Mucosa of stomach (tissue), 1 donor: Measurements from ENCODE around the gene BCL7A.

Source experiments
- H3K27me3 ChIP-seq: one replicate; pipeline ENCODE4 v1.7.0; 2013; ENCODE audit warnings: mild to moderate bottlenecking, low read length; ENCODE audit not compliant: control insufficient read depth, insufficient read depth
- H3K36me3 ChIP-seq: one replicate; pipeline ENCODE4 v1.7.0; 2013; ENCODE audit warnings: low read length; ENCODE audit not compliant: control insufficient read depth, insufficient read depth
- H3K4me1 ChIP-seq: one replicate; pipeline ENCODE4 v1.7.0; 2013; ENCODE audit warnings: mild to moderate bottlenecking, low read length; ENCODE audit not compliant: control insufficient read depth, insufficient read depth
- H3K4me3 ChIP-seq: one replicate; pipeline ENCODE4 v1.7.0; 2013; ENCODE audit warnings: low read length
- H3K9ac ChIP-seq: one replicate; pipeline ENCODE4 v1.7.0; 2013; ENCODE audit warnings: mild to moderate bottlenecking, low read length, moderate library complexity
- H3K9me3 ChIP-seq: one replicate; pipeline ENCODE4 v1.7.0; 2013; ENCODE audit warnings: mild to moderate bottlenecking, low read length, moderate library complexity; ENCODE audit not compliant: control insufficient read depth
- donor health status: Pancreatic carcinoma.

BCL7A gene

GRCh38 chr12:122088179-122088810 lies 66.6 kb downstream of the BCL7A start:
- Histone ChIP-seq H3K9me3 (no peaks in the 10 kb centered on the region), H3K4me1 (peaks cover 64% of the 10 kb centered on the region), H3K36me3 (no peaks in the 10 kb centered on the region), H3K4me3 (no peak overlapping the region), H3K9ac (peak overlapping the region; percentile 8), H3K27me3 (no peaks in the 10 kb centered on the region)

GRCh38 chr12:122089077-122089476 lies 67.4 kb downstream of the BCL7A start:
- Histone ChIP-seq H3K9me3 (no peaks in the 10 kb centered on the region), H3K4me1 (peaks cover 71% of the 10 kb centered on the region), H3K36me3 (no peaks in the 10 kb centered on the region), H3K27me3 (no peaks in the 10 kb centered on the region), H3K9ac (no peak overlapping the region), H3K4me3 (no peak overlapping the region)

GRCh38 chr12:122090759-122091515 lies 69.3 kb downstream of the BCL7A start:
- H3K36me3 ChIP-seq, result no peaks in the 10 kb centered on the region
- H3K4me1 ChIP-seq, result peaks cover 86% of the 10 kb centered on the region
- no peak overlapping the region for H3K4me3 ChIP-seq
- H3K9me3 ChIP-seq, result no peaks in the 10 kb centered on the region
- H3K27me3 ChIP-seq, result no peaks in the 10 kb centered on the region
- H3K9ac ChIP-seq, result no peak overlapping the region

- no peak overlapping the region for H3K9ac ChIP-seq
- H3K27me3 ChIP-seq, result no peaks in the 10 kb centered on the region
- no peak overlapping the region for H3K4me3 ChIP-seq
- H3K9me3 ChIP-seq, result no peaks in the 10 kb centered on the region
- H3K4me1 ChIP-seq, result peaks cover 91% of the 10 kb centered on the region
- H3K36me3 ChIP-seq, result no peaks in the 10 kb centered on the region
Observed at GRCh38 chr12:122093098-122093883, 71.6 kb downstream of the BCL7A start.

- Histone ChIP-seq H3K9ac (no peak overlapping the region), H3K4me3 (peak overlapping the region; percentile 16), H3K4me1 (peaks cover 91% of the 10 kb centered on the region), H3K36me3 (no peaks in the 10 kb centered on the region), H3K9me3 (no peaks in the 10 kb centered on the region), H3K27me3 (no peaks in the 10 kb centered on the region)
Observed at GRCh38 chr12:122094137-122094734, 72.6 kb downstream of the BCL7A start.

GRCh38 chr12:122094735-122095631 lies 73.3 kb downstream of the BCL7A start:
- peak overlapping the region; percentile 16 for H3K4me3 ChIP-seq
- no peaks in the 10 kb centered on the region for H3K9me3 ChIP-seq
- peaks cover 91% of the 10 kb centered on the region for H3K4me1 ChIP-seq
- no peaks in the 10 kb centered on the region for H3K27me3 ChIP-seq
- no peaks in the 10 kb centered on the region for H3K36me3 ChIP-seq
- no peak overlapping the region for H3K9ac ChIP-seq

- Histone ChIP-seq H3K9ac (peak overlapping the region; percentile 22), H3K4me3 (no peak overlapping the region), H3K27me3 (no peaks in the 10 kb centered on the region), H3K4me1 (peaks cover 94% of the 10 kb centered on the region), H3K9me3 (no peaks in the 10 kb centered on the region), H3K36me3 (no peaks in the 10 kb centered on the region)
Observed at GRCh38 chr12:122096014-122096413, 74.3 kb downstream of the BCL7A start.

- Histone ChIP-seq H3K36me3 (no peaks in the 10 kb centered on the region), H3K9ac (peak overlapping the region; percentile 22), H3K9me3 (no peaks in the 10 kb centered on the region), H3K4me3 (no peak overlapping the region), H3K4me1 (peaks cover 89% of the 10 kb centered on the region), H3K27me3 (no peaks in the 10 kb centered on the region)
Observed at GRCh38 chr12:122096591-122097149, 75.0 kb downstream of the BCL7A start.

- no peak overlapping the region for H3K4me3 ChIP-seq
Observed at GRCh38 chr12:122097584-122097926, 75.9 kb downstream of the BCL7A start.

GRCh38 chr12:122097927-122098756 lies 76.5 kb downstream of the BCL7A start:
- peaks cover 76% of the 10 kb centered on the region for H3K4me1 ChIP-seq
- H3K27me3 ChIP-seq, result no peaks in the 10 kb centered on the region
- H3K36me3 ChIP-seq, result no peaks in the 10 kb centered on the region
- no peak overlapping the region for H3K4me3 ChIP-seq
- H3K9me3 ChIP-seq, result no peaks in the 10 kb centered on the region
- peak overlapping the region; percentile 45 for H3K9ac ChIP-seq

More at GRCh38 chr12:122097584-122097926, 75.9 kb downstream of the BCL7A start:
- Histone ChIP-seq H3K4me1 (peaks cover 82% of the 10 kb centered on the region), H3K27me3 (no peaks in the 10 kb centered on the region), H3K9me3 (no peaks in the 10 kb centered on the region), H3K36me3 (no peaks in the 10 kb centered on the region), H3K9ac (peak overlapping the region; percentile 45)
